ENCODE measurements around the gene GALNT9. TPM values are rescaled to one million over a fixed set of nuclear protein-coding genes. Genes with fewer than 3 reads are reported as not detected.

Gene GALNT9
- total and polyA plus RNA-seq, 2 donors (not counting 1 experiment from before 2014, with no cell fraction given): 0.71 to 2.4 TPM

DNA sequence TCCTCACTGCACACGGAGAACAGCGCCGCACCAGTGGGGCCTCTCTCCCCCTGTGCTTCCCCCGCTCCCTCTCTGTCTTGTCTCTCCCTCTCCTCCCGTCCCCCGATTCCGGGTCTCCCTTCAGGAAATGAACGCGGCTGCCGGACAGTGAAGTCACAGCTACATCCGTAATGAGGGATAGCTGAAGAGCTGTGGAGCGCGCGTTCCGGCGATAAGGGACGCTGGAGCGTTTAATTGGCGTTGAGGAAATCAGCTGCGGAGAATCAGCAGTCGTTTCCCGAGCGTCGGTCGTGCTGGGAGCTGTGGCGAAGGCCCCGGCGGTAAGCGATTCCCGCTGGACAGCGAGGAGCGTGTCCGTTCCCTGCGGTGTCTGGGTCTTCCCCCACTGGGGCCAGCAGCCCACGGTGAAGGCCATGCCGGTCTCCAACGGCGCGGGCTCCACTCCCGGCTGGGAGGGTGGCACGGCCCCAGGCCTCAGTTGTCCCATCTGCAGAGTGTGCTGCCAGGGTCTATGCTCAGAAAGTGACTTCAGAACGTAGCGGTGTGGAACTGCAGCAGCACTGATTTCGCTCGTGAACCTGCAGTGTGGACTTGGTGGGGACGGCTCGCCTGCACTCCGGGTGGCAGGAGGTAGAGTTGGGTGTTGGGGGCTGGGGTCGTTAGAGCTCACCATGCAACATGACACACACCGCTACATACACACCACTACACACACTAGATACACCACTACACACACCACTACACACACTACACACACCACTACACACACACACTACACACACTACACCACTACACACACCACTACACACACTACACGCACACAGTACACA lies 174.2 kb downstream of the GALNT9 start:
- CTCF ChIA-PET: interaction anchor here (0.7 to 2.4 kb wide), 3 partner anchors 260 to 483 kb away, joined by 3 to 20 read pairs (median 4); no protein-coding TSS in a partner anchor
- no peak for DNase-seq
- POLR2A ChIA-PET: no interaction called here

More for the DNA sequence above, 174.2 kb downstream of the GALNT9 start:
- peaks cover 9% of the 10 kb centered on the region for H3K4me1 Mint-ChIP-seq
- Histone ChIP-seq H3K27me3 (replicated peaks in 1 of 4; ENCODE audit: control extremely low read depth in 1 of 4, control insufficient read depth in 3 of 4, insufficient read depth in 4 of 4, low read length in 3 of 4) (no peaks in the 10 kb centered on the region), H3K4me1 (ENCODE audit: control insufficient read depth in 2 of 2, insufficient read depth in 2 of 2, low read length in 2 of 2) (peaks cover 3 to 11% of the 10 kb centered on the region in 2 donors), H3K9me3 (ENCODE audit: control extremely low read depth in 1 of 3, control insufficient read depth in 2 of 3, insufficient read depth in 1 of 3, low read length in 2 of 3) (no peaks in the 10 kb centered on the region), H3K9ac (ENCODE audit: low read length) (no peak overlapping the region), H4K20me1 (ENCODE audit: control insufficient read depth, insufficient read depth, low read length, poor library complexity, severe bottlenecking) (peaks cover 13% of the 10 kb centered on the region), H3K79me2 (ENCODE audit: control insufficient read depth, insufficient read depth, low read length) (peaks cover 17% of the 10 kb centered on the region), H3K36me3 (replicated peaks in 1 of 2; ENCODE audit: control extremely low read depth in 1 of 2, control insufficient read depth in 1 of 2, extremely low read depth in 1 of 2, insufficient read depth in 2 of 2, low read length in 1 of 2) (peaks cover 7 to 38% of the 10 kb centered on the region in 2 experiments), H2AFZ (ENCODE audit: insufficient read depth, low read depth, low read length, poor library complexity, severe bottlenecking) (no peak overlapping the region), H3K4me3 (ENCODE audit: control extremely low read depth in 1 of 5, extremely low read depth in 1 of 5, insufficient read depth in 1 of 5, low read depth in 2 of 5, low read length in 4 of 5) (no peak overlapping the region), H3K4me2 (replicated peaks; ENCODE audit: low read depth, low read length, poor library complexity, severe bottlenecking) (no peak overlapping the region), H3K27ac (ENCODE audit: low read length in 2 of 2) (no peak overlapping the region)
- TF ChIP-seq, protein P1, sequence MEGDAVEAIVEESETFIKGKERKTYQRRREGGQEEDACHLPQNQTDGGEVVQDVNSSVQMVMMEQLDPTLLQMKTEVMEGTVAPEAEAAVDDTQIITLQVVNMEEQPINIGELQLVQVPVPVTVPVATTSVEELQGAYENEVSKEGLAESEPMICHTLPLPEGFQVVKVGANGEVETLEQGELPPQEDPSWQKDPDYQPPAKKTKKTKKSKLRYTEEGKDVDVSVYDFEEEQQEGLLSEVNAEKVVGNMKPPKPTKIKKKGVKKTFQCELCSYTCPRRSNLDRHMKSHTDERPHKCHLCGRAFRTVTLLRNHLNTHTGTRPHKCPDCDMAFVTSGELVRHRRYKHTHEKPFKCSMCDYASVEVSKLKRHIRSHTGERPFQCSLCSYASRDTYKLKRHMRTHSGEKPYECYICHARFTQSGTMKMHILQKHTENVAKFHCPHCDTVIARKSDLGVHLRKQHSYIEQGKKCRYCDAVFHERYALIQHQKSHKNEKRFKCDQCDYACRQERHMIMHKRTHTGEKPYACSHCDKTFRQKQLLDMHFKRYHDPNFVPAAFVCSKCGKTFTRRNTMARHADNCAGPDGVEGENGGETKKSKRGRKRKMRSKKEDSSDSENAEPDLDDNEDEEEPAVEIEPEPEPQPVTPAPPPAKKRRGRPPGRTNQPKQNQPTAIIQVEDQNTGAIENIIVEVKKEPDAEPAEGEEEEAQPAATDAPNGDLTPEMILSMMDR (IDR thresholded peaks at IDR 0.05): no peak
- no peak for TF ChIP-seq EZH2 (IDR thresholded peaks at IDR 0.05; ENCODE audit: borderline replicate concordance, insufficient read depth, low read depth, low read length, poor library complexity, severe bottlenecking)
- no peak overlapping the region for H3K4me3 Mint-ChIP-seq
- 96% methylated on average over 43 of the region's 51 CpGs for WGBS (ENCODE audit: insufficient coverage)
- ATAC-seq (ENCODE audit: low read depth): no peak
- H3K27ac Mint-ChIP-seq: no peak overlapping the region
- intact Hi-C loops (cut with micrococcal nuclease): loop anchor here (1.0 to 2.0 kb wide), 4 partner anchors 34 to 406 kb away; no protein-coding TSS in a partner anchor
- H3K27me3 Mint-ChIP-seq: no peaks in the 10 kb centered on the region
- H3K9me3 Mint-ChIP-seq (ENCODE audit: insufficient read depth): no peaks in the 10 kb centered on the region

All from B cell (primary cell).